Measurements from ENCODE around the gene SERINC5.

Gene SERINC5

DNA sequence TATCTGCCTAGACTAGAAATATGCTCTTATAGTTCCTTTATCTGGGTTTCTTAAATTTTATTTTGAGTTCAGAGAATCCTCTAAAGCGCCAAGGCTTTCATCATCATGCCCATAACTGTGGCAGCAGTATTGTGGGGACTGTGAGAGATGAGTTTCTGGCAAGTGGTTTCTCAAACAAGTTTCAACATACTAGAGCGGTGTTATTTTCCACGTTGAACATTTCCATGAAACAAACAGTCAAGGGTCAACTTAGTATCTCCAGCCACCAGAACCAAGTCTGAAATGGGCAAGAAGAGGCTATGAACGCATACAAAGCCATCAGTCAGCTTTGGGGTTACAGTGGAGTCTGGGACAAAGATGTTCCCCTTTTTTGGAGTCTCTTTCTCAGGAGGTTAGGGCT is 40.3 kb downstream of the SERINC5 start:
- CTCF ChIA-PET = no interaction called here
- POLR2A ChIA-PET = no interaction called here
- TF ChIP-seq PKNOX1 (IDR thresholded peaks at IDR 0.05) (no peak), SUZ12 (IDR thresholded peaks at IDR 0.05) (no peak), ARNT (IDR thresholded peaks at IDR 0.05) (no peak), ZNF384 (IDR thresholded peaks at IDR 0.05) (no peak), NFRKB (IDR thresholded peaks at IDR 0.05) (no peak), L3MBTL2 (conservative IDR thresholded peaks at IDR 0.05) (no peak), SP1 (IDR thresholded peaks at IDR 0.05) (no peak)
- DNase-seq (ENCODE audit: extremely low spot score) = no peak

DNA sequence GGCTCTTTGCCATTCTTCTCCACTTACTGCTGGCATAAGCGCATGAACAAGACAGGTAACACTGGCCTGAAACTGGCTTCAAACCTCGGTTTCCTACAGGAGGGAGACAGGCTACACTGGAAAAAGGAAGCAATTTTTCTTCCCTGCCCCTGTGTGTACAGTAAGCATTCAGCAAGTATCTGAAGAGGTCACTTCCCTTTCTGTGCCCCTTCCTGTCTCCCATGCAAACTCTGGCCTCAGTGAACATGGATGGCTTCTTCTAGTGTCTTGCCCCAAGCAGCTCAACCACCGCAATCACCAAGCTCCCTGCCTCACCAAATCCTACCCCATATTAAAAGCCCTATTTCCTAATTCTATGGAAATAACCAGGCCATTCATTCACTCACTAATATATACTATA is 42.4 kb downstream of the SERINC5 start:
- DNase-seq (ENCODE audit: extremely low spot score) = no peak
- ChIA-PET POLR2A (no interaction called here), CTCF (interaction anchor here (0.6 kb wide), 1 partner anchor 92 kb away, joined by 3 read pairs; no protein-coding TSS in a partner anchor)
- TF ChIP-seq FOXK2 (IDR thresholded peaks at IDR 0.05) (no peak), SUZ12 (IDR thresholded peaks at IDR 0.05) (no peak), ZNF384 (IDR thresholded peaks at IDR 0.05) (no peak), SP1 (IDR thresholded peaks at IDR 0.05) (no peak), L3MBTL2 (conservative IDR thresholded peaks at IDR 0.05) (no peak), ELF4 (IDR thresholded peaks at IDR 0.05) (no peak), NFRKB (IDR thresholded peaks at IDR 0.05) (no peak), PKNOX1 (IDR thresholded peaks at IDR 0.05) (no peak), ARNT (IDR thresholded peaks at IDR 0.05) (no peak), CTBP1 (IDR thresholded peaks at IDR 0.05; ENCODE audit: borderline replicate concordance) (no peak)

DNA sequence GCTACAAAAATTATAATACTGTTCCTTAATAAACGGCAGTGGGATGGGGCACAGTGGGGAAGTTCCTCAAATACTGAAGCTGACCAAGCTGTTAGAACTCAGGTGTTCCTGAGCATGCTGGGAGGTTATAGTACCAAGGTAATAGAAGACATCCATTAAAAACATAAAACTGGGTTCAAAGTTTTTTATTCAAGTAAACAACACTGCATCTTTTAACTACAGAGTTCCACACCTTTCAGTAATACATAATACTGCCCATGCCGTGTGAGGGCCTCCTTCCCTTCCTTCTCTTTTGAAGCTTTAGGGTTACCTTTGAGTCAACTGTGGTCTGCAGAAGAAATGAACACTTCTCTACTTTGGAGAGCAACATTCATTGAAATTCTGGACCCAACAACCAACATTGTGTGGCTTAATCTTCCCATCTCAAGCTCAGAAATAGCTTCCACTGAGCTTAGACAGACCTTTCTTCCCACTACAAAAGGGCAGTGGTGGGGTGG is 43.6 kb downstream of the SERINC5 start:
- POLR2A ChIA-PET = interaction anchor here (1.2 kb wide), 1 partner anchor 45 kb away, joined by 4 read pairs; no protein-coding TSS in a partner anchor
- CTCF ChIA-PET = no interaction called here
- TF ChIP-seq TARDBP (IDR thresholded peaks at IDR 0.05) (no peak), PKNOX1 (IDR thresholded peaks at IDR 0.05) (no peak), BHLHE40 (IDR thresholded peaks at IDR 0.05; ENCODE audit: borderline replicate concordance) (no peak), L3MBTL2 (conservative IDR thresholded peaks at IDR 0.05) (no peak), SP1 (IDR thresholded peaks at IDR 0.05) (no peak), ARNT (IDR thresholded peaks at IDR 0.05) (no peak)
- no peak for DNase-seq (ENCODE audit: extremely low spot score)

GRCh38 chr5:80211327-80211726 is 44.5 kb downstream of the SERINC5 start:
- no peak for TF ChIP-seq CTBP1 (IDR thresholded peaks at IDR 0.05; ENCODE audit: borderline replicate concordance)
- no peak for TF ChIP-seq FOXK2 (IDR thresholded peaks at IDR 0.05)
- no peak for TF ChIP-seq BHLHE40 (IDR thresholded peaks at IDR 0.05; ENCODE audit: borderline replicate concordance)
- no peak for TF ChIP-seq FOXM1 (IDR thresholded peaks at IDR 0.05; ENCODE audit: borderline replicate concordance)
- TF ChIP-seq NFRKB (IDR thresholded peaks at IDR 0.05) = no peak
- TF ChIP-seq TARDBP (IDR thresholded peaks at IDR 0.05) = no peak
- CTCF ChIA-PET = interaction anchor here (1.0 kb wide), 1 partner anchor 15 kb away, joined by 3 read pairs; no protein-coding TSS in a partner anchor
- POLR2A ChIA-PET = no interaction called here
- DNase-seq (ENCODE audit: extremely low spot score) = no peak

- POLR2A ChIA-PET = no interaction called here
- CTCF ChIA-PET = interaction anchor here (0.7 kb wide), 1 partner anchor 113 kb away, joined by 3 read pairs; no protein-coding TSS in a partner anchor
- DNase-seq (ENCODE audit: extremely low spot score) = no peak
- TF ChIP-seq PKNOX1 (IDR thresholded peaks at IDR 0.05) (no peak), L3MBTL2 (conservative IDR thresholded peaks at IDR 0.05) (no peak), FOXM1 (IDR thresholded peaks at IDR 0.05; ENCODE audit: borderline replicate concordance) (no peak), HDGF (IDR thresholded peaks at IDR 0.05; ENCODE audit: borderline replicate concordance) (no peak), ELF4 (IDR thresholded peaks at IDR 0.05) (no peak), CTBP1 (IDR thresholded peaks at IDR 0.05; ENCODE audit: borderline replicate concordance) (no peak), ARNT (IDR thresholded peaks at IDR 0.05) (no peak), BHLHE40 (IDR thresholded peaks at IDR 0.05; ENCODE audit: borderline replicate concordance) (no peak), ZNF384 (IDR thresholded peaks at IDR 0.05) (no peak)
These were observed 45.8 kb downstream of the SERINC5 start for GRCh38 chr5:80210014-80210413.

DNA sequence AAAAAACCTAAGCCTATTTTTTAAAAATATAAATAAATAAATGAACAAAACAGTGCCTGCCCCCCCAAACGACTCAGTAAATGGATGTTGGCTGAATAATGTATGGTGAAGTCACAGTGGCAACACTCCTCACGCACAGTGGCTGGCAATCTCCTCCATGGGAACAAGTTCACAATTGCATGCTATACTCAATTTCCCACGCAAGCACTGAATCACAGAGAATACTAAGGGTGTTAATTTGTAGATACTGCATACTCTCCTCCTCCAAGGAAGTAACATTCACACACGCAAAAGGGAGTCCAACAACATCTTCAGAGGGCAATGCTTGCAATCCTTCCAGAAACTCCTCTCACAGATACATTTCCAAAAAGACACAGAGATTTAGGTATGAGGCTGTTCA is 47.5 kb downstream of the SERINC5 start:
- ChIA-PET CTCF (no interaction called here), POLR2A (no interaction called here)
- no peak for DNase-seq (ENCODE audit: extremely low spot score)
- TF ChIP-seq SUZ12 (IDR thresholded peaks at IDR 0.05) = no peak
- TF ChIP-seq NFRKB (IDR thresholded peaks at IDR 0.05) = no peak
- TF ChIP-seq HDGF (IDR thresholded peaks at IDR 0.05; ENCODE audit: borderline replicate concordance) = no peak
- no peak for TF ChIP-seq SP1 (IDR thresholded peaks at IDR 0.05)
- no peak for TF ChIP-seq FOXA1 (IDR thresholded peaks at IDR 0.05)
- no peak for TF ChIP-seq PKNOX1 (IDR thresholded peaks at IDR 0.05)
- no peak for TF ChIP-seq TARDBP (IDR thresholded peaks at IDR 0.05)
- no peak for TF ChIP-seq ARNT (IDR thresholded peaks at IDR 0.05)
- TF ChIP-seq CTBP1 (IDR thresholded peaks at IDR 0.05; ENCODE audit: borderline replicate concordance) = no peak
- no peak for TF ChIP-seq L3MBTL2 (conservative IDR thresholded peaks at IDR 0.05)
- TF ChIP-seq FOXK2 (IDR thresholded peaks at IDR 0.05) = no peak

All from HEK293T (cell line).